SIG-M5 treated with dmso at 0.1 percent for 504 hours (cell line): ENCODE results near the gene MESP1.

Experiments used
- DNase-seq: peaks from one replicate; lab custom pipeline; 2025; ENCODE audit not compliant: unreplicated experiment; lab: John Stamatoyannopoulos, UW

The MESP1 gene

GRCh38 chr15:89760303-89761008 is 9.4 kb upstream of the MESP1 start:
- peak; percentile 40 for DNase-seq

GRCh38 chr15:89759835-89760234 is 8.8 kb upstream of the MESP1 start:
- DNase-seq: no peak

DNA sequence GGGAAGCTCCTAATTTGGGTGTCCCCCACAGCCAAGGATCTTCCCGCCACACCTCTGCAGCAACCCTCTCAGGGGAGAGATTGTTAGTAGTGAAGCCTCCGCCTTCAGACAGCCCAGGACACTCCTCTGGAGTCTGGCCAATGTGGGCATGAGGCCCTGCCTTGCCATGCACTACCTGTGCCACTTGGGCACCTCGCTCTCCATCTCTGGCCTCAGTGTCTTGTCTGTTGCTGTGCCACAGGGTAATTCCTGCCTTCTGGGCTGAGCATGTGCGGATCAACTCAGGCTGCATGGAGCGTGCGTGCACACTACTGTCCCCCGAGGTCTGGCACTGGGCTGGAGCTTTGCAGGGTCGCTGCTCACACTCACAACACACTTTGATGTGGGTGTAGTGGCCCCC is 7.9 kb upstream of the MESP1 start:
- DNase-seq: no peak

GRCh38 chr15:89758283-89758682 is 7.2 kb upstream of the MESP1 start:
- no peak for DNase-seq

- DNase-seq: peak; percentile 53
These were observed 5.8 kb upstream of the MESP1 start for GRCh38 chr15:89756897-89757296.

DNA sequence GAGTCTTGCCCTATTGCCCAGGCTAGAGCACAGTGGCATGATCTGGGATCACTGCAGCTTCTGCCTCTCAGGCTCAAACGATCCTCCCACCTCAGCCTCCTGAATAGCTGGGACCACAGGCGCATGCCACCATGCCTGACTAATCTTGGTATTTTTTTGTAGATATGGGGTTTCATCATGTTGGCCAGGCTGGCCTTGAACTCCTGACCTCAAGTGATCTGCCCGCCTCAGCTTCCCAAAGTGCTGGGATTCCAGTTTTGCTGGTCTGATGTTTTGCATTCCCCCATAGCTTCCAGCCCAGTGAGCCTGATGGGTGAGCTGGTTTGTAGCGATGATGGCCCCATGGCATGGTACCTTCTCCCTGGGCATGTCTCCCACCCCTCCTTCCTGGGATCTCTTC is 4.7 kb upstream of the MESP1 start:
- DNase-seq: no peak

DNA sequence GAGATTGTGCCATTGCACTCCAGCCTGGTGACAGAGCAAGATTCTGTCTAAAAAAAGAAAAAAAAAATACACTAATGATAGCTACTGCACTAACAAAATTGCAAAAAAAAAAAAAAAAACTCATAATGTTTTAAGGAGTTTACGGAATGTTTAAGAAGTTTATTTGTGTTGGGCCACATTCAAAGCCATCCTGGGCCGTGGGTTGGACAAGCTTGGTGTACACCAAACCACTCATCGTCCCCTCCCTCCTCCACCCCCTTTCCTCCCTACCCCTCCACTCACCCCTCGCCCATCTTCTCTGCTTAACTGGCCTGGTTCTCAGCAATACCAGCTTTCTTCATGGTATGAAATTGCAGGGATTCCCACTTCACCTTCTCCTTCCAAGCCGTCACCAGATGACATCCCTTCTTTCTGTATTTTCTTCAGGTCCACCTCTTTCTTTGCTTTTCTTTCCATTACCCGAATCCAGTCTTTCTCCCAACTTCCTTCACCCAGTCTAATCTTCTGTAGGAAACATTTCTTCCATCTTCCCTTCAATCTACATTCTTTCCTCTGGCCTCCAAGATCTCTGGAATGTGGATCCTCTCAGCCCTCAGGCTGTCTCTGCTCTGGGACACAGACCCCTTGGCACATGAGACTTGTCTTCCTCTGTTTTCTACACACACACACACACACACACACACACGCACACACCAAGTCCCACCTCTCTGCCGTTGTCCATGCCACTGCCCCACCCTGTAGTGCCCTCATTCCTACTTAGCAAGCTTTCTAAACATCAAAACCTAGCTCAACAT is 3.5 kb upstream of the MESP1 start:
- DNase-seq: no peak

GRCh38 chr15:89753855-89754254 is 2.8 kb upstream of the MESP1 start:
- no peak for DNase-seq

DNA sequence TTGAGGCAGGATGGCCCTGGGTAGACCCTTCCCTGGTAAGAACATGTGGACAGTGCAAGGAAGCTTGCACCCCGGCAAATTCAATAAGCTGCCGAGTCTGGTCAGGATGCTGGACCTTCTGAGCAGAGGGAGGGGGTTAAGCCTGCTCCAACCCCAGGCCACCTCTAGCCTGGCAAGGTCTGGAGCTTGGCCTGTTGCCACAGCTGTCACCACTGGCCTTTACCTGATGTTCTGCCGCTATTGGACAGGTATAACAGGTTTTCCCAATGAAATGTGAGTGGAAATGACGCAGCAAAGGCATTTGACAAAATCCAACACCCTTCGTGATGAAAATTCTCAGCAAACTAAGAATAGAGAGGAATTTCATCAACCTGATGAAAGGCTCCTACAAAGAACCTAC is 699 bp upstream of the MESP1 start:
- peak; percentile 61 for DNase-seq

- no peak for DNase-seq
These were observed 994 bp downstream of the MESP1 start for GRCh38 chr15:89749951-89750559.

DNA sequence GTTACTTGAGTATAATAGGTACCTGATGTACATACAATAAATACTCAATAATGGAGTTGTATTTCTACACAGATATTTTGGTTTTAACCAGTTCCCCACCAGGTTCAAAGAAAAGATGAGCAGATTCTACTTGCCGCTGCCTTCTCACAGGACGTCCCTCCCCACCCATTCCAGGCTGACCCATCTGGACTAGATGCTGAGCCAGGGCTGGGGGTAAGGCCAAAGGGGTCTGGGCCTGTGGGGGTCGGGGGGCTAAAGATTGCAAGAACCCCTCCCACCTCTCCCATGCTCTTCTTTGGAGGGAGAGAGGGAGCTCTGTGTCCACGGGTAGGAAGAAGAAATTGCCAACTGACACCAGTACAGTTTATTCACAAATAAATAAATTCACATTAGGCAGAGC is 1.5 kb downstream of the MESP1 start:
- DNase-seq: no peak

- no peak for DNase-seq
These were observed 2.0 kb downstream of the MESP1 start for GRCh38 chr15:89749054-89749453.

DNA sequence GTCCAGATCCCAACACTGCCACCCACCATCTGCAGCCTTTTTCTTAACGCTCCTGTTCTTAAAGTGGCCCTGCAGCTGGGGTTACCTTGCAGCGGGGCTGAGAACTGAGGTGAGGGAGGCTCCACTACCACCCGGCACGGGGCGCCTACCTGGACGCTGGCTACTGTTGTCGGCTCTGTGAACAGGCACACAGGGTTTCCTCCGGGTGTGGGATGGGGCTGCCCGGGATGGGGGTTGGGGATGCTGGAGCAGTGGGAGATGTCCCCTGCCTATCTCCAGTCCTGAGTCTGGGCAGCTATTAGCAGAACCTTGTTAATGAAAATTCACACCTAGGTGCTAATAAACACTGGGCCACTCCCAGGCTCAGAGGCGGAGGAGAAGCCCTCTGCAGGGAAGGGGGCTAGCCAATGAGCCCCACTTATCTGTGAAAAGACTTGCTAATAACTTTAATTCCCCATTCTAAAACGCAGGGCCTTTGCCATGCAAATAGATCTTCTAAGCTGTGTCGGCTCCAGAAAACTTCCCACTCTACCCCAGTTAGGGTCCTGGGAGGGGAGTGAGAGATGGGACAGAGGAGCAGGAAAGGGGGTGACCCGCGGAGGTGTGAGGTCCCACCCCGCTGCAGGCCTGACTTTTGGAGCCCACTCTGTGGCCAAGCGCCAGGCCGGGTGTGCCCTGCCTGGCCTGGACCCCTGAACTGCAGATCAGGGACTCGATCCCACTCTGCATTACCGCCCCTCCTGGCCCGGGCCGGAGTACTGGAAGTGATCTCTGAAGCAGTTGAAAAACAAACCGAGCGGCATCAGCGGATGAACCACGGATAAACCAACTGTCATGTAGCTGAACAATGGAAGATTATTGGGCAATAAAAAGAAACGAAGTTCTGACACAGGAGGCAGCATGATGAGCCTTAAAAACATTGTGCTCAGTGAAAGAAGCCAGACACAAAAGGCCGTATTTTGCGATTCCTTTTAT is 3.1 kb downstream of the MESP1 start:
- no peak for DNase-seq

DNA sequence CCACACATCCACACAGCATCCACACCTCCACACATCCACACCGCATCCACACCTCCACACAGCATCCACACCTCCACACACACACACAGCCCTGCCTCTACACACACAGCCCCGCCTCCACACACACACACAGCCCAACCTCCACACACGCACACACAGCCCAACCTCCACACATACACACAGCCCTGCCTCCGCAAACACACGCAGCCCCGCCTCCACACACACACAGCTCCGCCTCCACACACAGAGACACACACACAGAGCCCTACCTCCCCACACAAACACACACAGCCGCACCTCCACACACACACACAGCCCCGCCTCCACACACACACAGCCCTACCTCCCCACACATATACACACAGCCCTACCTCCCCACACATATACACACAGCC is 4.7 kb downstream of the MESP1 start:
- DNase-seq: no peak

DNA sequence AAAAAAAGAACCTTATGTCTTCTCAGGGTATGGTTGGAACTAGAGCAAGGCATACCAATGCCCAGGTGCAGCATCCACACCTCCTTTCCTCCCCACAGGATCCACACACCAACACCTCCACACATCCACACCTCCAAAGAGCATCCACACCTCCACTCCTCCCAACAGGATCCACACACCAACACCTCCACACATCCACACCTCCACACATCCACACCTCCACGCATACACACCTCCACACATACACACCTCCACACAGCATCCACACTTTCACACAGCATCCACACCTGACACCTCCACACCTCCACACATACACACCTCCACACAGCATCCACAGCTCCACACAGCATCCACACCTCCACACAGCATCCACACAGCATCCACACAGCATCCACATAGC is 5.3 kb downstream of the MESP1 start:
- DNase-seq: no peak

DNA sequence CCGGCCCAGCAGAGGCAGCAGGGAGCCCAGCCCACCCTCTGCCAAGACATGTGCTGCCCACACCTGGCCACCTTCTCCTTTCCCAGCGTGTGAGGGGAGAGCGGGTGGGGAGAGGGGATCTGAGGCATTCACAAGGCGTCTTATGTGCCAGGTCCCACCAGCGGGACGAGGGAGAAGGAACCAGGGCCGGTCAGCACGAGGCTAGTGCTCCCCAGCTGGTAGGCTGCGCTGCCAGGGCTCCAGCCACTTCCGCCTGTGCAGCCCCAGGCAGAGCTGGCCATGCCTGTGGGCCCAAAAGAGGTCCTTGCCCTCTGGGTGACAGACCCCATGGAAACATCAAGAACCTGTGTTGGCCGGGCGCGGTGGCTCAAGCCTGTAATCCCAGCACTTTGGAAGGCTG is 5.9 kb downstream of the MESP1 start:
- DNase-seq: no peak

- no peak for DNase-seq
These were observed 7.5 kb downstream of the MESP1 start for GRCh38 chr15:89743594-89743993.

GRCh38 chr15:89743011-89743410 is 8.0 kb downstream of the MESP1 start:
- no peak for DNase-seq

DNA sequence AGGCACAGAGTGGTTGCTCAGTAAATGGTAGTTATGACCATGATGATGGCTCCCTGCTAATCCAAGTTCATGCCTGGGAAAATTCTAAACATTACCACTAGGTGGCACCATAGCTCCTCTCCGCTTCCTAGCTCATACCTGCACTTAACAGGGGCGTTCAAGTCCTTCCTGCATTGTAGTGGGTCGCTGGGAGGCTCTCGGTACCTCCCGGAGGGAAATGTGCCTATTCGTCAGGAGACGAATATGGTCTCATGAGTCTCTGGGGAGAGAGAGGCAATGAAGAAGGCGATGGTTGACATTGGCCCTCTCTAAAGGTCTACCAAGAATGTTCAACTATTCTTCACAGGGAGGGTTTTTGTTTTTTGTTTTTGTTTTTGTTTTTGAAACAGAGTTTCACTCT is 10.9 kb downstream of the MESP1 start:
- DNase-seq: peak; percentile 58

DNA sequence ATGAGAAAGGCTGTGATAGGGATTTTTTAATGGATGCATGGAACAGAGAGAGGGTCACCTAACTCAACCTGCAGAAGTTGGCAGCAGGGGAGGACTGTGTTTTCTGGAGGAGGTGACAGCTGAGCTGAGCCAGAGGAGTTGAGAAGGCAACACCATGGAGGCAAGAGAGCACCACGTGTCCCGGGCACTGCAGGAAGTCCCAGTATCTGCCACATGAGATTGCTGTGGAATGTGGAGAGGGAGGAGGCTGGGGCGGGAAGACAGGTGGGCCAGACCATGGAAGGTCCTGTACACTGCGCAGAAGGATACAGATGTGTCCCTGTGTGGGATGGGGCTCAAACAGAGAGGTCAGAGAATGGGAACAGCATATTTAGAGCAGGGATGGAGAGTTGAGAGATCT is 15.3 kb downstream of the MESP1 start:
- no peak for DNase-seq
